Activated naive CD4-positive, alpha-beta T cell treated with anti-CD3 and anti-CD28 coated beads, Interleukin-2, amount 50 U/mL, for 24 hours (primary cell): ENCODE measurements around the gene SLC7A10.
"Not testable (repeated sequence)": the region's sequence is repeated elsewhere in the genome, so short reads cannot be mapped to it uniquely, and the experiment has no call there.

Source experiments
- H3K27ac Mint-ChIP-seq: one replicate; pipeline ENCODE4 v1.8.0; 2021; ENCODE audit warnings: mild to moderate bottlenecking, mixed read lengths
- H3K27me3 Mint-ChIP-seq: one replicate; pipeline ENCODE4 v1.8.0; 2021; ENCODE audit warnings: mixed read lengths
- H3K36me3 Mint-ChIP-seq: one replicate; pipeline ENCODE4 v1.8.0; 2021; ENCODE audit warnings: mixed read lengths
- H3K4me1 Mint-ChIP-seq: one replicate; pipeline ENCODE4 v1.8.0; 2021; ENCODE audit warnings: mixed read lengths
- H3K4me3 Mint-ChIP-seq: one replicate; pipeline ENCODE4 v1.8.0; 2021; ENCODE audit warnings: mild to moderate bottlenecking, mixed read lengths
- H3K9me3 Mint-ChIP-seq: one replicate; pipeline ENCODE4 v1.8.0; 2021; ENCODE audit warnings: mixed read lengths

The SLC7A10 gene

DNA sequence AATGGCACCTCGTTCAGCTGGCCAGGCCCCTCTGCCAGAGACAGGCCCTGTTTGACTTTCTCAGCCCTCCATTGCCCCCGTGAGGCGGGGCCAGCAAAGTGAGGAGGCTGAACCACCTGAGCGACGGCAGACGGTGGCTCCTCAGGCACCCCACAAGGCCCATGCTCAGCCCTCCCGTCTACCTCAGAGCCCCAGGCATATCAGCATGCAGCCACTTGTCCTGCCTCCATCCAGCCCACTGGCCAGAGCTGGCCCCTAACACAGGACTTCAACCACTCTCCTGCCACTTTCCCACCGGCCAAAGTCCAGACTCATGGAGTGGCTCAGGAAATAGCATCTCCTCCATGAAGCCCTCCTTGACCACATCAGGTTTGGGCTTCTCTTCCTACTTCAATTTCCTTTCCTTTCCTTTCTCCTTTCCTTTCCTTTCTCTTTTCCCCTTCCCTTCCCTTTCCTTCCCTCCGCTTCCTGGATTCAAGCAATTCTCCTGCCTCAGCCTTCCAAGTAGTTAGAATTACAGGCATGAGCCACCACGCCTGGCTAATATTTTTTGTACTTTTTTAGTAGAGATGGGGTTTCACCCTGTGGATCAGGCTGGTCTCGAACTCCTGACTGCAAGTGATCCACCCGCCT, 9.3 kb downstream of the SLC7A10 start:
- Mint-ChIP-seq H3K36me3 (no peaks in the 10 kb centered on the region), H3K9me3 (no peaks in the 10 kb centered on the region), H3K4me1 (no peaks in the 10 kb centered on the region), H3K27me3 (peaks cover 1% of the 10 kb centered on the region), H3K4me3 (no peak overlapping the region), H3K27ac (no peak overlapping the region)

DNA sequence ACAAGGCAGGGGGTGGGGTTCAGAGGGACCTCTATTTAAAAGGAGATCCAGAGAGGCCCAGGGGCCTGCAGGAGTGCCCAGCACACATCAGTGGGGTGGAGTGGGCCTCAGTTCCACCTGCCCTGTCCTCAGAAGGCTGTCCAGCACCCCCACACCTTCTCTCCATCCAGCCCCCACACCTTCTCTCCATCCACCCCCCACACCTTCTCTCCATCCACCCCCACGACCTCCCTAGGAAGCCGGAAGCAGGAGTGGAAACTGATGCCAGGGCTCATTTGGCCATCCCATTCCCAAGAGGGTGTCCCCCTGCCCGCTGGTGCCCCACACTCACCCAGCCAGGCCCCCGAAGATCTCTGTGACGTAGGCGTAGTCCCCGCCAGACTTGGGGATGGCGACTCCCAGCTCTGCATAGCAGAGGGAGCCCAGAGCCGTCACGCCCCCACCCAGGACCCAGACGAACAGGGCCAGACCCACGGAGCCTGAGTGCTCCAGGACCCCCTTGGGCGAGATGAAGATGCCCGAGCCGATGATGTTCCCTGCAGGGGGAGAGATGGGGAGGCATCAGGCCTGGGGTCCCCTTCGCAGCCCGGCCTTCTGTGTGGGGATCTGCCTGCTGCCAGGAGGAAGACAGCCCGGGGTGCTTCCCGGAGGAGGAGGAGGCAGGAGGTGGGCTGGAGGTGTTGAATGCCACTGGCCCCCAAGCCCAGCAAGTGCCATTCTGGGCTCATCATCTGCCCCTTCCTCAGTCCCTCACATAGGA, 10.0 kb downstream of the SLC7A10 start:
- Mint-ChIP-seq H3K9me3 (no peaks in the 10 kb centered on the region), H3K36me3 (no peaks in the 10 kb centered on the region), H3K27me3 (no peaks in the 10 kb centered on the region), H3K27ac (no peak overlapping the region), H3K4me1 (no peaks in the 10 kb centered on the region), H3K4me3 (no peak overlapping the region)

- Mint-ChIP-seq H3K4me3 (no peak overlapping the region), H3K27me3 (no peaks in the 10 kb centered on the region), H3K9me3 (no peaks in the 10 kb centered on the region), H3K4me1 (no peaks in the 10 kb centered on the region), H3K27ac (no peak overlapping the region), H3K36me3 (no peaks in the 10 kb centered on the region)
Observed at GRCh38 chr19:33214596-33214995, 11.1 kb downstream of the SLC7A10 start.

- Mint-ChIP-seq H3K4me1 (no peaks in the 10 kb centered on the region), H3K4me3 (no peak overlapping the region), H3K36me3 (no peaks in the 10 kb centered on the region), H3K9me3 (no peaks in the 10 kb centered on the region), H3K27ac (no peak overlapping the region), H3K27me3 (no peaks in the 10 kb centered on the region)
Observed at GRCh38 chr19:33212436-33213172, 13.0 kb downstream of the SLC7A10 start.

- no peak overlapping the region for H3K27ac Mint-ChIP-seq
- no peaks in the 10 kb centered on the region for H3K27me3 Mint-ChIP-seq
- H3K36me3 Mint-ChIP-seq = no peaks in the 10 kb centered on the region
- H3K4me1 Mint-ChIP-seq = no peaks in the 10 kb centered on the region
- no peak overlapping the region for H3K4me3 Mint-ChIP-seq
- no peaks in the 10 kb centered on the region for H3K9me3 Mint-ChIP-seq
Observed at GRCh38 chr19:33211794-33212435, 13.7 kb downstream of the SLC7A10 start.

DNA sequence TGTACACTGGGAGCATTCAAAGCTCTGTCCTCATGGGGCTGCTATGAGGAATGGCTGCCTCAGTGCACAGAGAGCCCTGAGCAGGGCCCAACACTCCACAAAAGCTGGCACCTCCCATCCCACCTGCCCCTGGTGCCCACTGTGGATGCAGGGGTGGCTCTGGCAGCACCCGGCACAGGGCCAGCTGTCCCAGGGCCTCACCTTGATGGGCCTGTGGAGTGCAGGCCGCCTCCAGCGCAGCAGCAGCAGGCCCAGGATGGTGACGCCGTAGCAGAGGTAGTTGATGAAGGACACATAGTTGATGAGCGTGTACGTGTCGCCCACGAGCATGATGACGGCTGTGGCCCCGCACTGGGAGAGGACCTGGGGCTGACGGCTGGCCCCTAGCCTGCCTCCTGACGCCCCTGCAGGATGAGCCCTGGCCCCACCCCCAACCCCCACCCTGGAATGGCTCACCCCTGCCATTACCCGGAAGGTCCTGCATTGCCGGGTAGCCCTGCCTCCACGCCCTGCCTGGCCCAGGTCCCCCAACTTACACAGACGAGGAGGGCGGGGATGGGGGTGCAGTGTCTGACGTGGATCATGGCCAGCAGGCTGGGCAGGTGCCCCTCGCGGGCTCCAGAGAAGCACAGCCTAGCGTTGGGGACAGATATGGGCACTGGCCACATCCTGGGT, 15.2 kb downstream of the SLC7A10 start:
- Mint-ChIP-seq H3K9me3 (no peaks in the 10 kb centered on the region), H3K27ac (no peak overlapping the region), H3K4me3 (no peak overlapping the region), H3K27me3 (no peaks in the 10 kb centered on the region), H3K4me1 (no peaks in the 10 kb centered on the region), H3K36me3 (no peaks in the 10 kb centered on the region)

DNA sequence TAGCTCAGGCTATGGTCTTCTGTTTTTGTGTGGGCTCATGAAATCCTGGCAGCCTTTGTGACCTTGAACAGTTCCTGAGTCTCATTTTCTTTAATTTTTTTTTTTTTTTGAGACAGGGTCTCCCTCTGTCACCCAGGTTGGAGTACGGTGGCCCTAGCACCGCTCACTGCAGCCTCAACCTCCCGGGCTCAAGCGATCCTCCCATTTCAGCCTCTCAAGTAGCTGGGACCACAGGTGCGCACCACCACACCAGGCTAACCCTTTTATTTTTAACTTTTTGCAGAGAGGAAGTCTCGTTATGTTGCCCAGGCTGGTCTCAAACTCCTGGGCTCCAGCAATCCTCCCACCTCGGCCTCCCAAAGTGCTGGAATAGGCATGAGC, 15.8 kb downstream of the SLC7A10 start:
- not testable (repeated sequence) for H3K27me3 Mint-ChIP-seq, H3K4me1 Mint-ChIP-seq, H3K4me3 Mint-ChIP-seq, H3K36me3 Mint-ChIP-seq, H3K27ac Mint-ChIP-seq, H3K9me3 Mint-ChIP-seq

DNA sequence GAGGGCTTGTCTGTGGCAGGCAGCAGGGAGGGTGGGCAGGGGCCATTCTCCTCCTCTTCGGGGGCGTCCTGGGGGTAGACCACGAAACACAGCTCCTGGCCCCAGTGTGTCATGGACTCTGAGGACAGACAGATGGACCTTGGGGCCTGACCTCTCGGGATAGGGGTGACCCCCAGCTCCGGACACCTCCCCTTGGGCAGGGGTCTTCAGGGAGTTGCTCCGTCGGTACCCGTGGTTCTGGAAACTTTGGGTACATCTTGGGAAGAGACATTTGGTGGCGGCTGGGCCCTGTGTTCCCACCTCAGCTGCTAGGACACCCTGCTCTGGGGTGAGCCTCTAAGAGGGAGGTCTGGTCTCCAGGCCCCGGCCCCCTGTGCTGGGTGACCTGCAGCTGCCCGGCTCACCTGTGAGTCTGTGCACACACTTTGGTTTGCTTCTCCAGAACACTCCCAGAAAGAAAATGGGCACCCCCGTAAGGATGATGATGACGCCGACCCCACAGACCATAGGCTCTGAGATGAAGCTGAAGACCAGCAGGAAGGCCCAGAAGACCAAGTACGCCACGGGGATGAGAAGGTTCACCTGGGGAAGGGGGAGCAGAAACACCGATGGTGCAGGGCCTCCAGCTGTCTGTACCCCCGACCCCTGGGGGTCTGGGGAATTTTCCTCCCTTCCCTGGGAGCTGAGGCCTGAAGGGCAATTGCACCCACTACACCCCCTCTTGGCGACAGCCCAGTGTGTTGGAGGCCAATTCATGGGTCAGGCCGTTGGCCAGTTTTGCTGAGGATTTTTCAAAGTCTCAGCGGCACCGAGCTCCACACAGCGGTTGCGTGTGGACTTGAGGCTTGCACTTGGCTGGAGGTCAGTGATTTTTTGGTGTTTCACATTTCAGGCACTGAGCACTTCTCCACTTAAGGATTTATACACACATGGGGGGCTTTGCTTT, 16.5 kb downstream of the SLC7A10 start:
- Mint-ChIP-seq H3K9me3 (no peaks in the 10 kb centered on the region), H3K4me3 (no peak overlapping the region), H3K4me1 (no peaks in the 10 kb centered on the region), H3K36me3 (no peaks in the 10 kb centered on the region), H3K27ac (no peak overlapping the region), H3K27me3 (no peaks in the 10 kb centered on the region)

DNA sequence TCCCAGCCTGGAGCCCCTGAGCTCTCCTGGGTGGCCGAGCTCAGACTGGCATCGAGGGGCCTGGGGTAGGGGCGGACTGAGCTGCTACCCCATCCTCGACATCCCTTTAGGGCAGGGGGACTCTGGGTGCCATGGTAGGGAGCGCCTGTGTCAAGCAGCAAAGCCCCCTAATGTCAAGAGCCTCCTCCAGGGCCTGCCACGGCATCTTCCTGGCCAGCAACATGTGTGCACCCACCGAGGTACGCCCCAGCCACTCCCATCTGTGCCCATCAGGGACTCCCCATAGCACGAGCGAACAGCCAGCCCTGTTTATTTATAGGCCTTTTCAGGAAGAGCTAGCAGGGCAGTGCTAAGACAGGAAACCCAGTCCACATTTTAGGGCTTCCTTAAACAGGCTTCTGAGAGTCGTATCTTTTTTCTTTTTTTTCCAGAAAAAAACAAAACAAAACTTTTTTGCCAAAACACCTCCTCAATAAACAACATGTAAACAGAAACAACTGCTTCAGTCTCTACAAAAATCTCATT, 17.2 kb downstream of the SLC7A10 start:
- no peak overlapping the region for H3K4me3 Mint-ChIP-seq
- no peaks in the 10 kb centered on the region for H3K27me3 Mint-ChIP-seq

GRCh38 chr19:33207903-33208302, 17.7 kb downstream of the SLC7A10 start:
- no peaks in the 10 kb centered on the region for H3K9me3 Mint-ChIP-seq
- H3K36me3 Mint-ChIP-seq = no peaks in the 10 kb centered on the region
- no peaks in the 10 kb centered on the region for H3K4me1 Mint-ChIP-seq
- no peak overlapping the region for H3K27ac Mint-ChIP-seq
- H3K27me3 Mint-ChIP-seq = no peaks in the 10 kb centered on the region
- H3K4me3 Mint-ChIP-seq = no peak overlapping the region

More for the DNA sequence above, 17.2 kb downstream of the SLC7A10 start:
- no peak overlapping the region for H3K27ac Mint-ChIP-seq
- H3K36me3 Mint-ChIP-seq = no peaks in the 10 kb centered on the region
- no peaks in the 10 kb centered on the region for H3K4me1 Mint-ChIP-seq
- no peaks in the 10 kb centered on the region for H3K9me3 Mint-ChIP-seq

DNA sequence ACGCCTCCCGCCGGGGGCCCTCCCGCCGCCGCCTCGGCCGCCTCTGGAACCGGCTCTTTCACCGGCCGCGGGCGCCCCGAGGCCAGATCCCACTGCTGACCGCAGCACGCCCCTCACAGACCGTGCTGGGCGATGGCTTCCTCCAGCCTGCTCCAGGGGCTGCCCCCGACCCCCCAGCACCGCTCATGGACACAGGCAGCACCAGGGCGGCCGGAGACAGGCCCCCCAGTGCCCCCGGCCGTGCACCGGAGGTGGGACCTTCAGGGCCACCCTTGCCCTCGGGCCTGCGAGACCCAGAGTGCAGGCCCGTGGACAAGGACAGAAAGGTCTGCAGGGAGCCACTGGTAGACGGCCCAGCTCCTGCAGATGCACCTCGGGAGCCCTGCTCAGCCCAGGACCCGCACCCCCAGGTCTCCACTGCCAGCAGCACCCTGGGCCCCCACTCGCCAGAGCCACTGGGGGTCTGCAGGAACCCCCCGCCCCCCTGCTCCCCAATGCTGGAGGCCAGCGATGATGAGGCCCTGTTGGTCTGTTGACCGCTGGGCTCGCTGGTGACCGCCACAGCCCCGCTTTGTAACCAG, 18.5 kb downstream of the SLC7A10 start:
- Mint-ChIP-seq H3K27ac (no peak overlapping the region), H3K4me3 (no peak overlapping the region), H3K36me3 (no peaks in the 10 kb centered on the region), H3K4me1 (no peaks in the 10 kb centered on the region), H3K9me3 (no peaks in the 10 kb centered on the region), H3K27me3 (no peaks in the 10 kb centered on the region)

DNA sequence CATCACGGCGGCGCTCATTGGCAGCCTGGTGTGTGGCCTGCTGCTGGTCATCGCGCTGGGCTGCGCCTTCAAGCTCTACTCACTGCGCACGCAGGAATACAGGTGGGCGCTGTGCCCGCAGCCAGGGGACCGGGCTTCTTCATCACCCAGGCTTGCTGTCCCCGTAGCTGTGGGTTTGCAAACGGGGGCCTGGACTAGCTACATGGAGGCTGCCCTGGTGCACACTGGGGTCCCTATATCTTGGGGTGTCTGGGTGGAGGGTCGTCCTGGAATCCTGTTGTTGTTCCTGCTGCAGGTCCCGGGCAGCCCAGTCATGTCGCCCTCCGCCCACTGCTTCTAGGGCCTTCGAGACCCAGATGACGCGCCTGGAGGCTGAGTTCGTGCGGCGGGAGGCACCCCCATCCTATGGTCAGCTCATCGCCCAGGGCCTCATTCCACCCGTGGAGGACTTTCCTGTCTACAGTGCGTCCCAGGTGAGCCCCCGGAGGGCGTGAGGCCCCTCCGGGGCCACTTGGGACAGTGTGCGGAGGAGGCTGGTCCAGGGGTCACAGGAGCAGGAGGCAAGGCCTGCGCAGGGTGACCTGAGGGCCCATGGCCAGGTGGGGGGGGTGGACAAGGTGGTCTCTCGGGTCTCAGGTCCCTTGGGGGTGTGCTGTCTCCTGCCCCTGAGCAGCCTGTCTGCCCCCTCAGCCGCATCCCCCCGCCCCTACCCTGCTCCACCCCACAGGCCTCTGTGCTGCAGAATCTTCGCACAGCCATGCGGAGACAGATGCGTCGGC, 19.2 kb downstream of the SLC7A10 start:
- Mint-ChIP-seq H3K4me3 (no peak overlapping the region), H3K36me3 (no peaks in the 10 kb centered on the region), H3K4me1 (no peaks in the 10 kb centered on the region), H3K27me3 (no peaks in the 10 kb centered on the region), H3K9me3 (no peaks in the 10 kb centered on the region), H3K27ac (no peak overlapping the region)

GRCh38 chr19:33205531-33206260, 20.0 kb downstream of the SLC7A10 start:
- Mint-ChIP-seq H3K27ac (no peak overlapping the region), H3K4me3 (no peak overlapping the region), H3K36me3 (no peaks in the 10 kb centered on the region), H3K4me1 (no peaks in the 10 kb centered on the region), H3K27me3 (no peaks in the 10 kb centered on the region), H3K9me3 (no peaks in the 10 kb centered on the region)
